HG03159 (cell line): Measurements from ENCODE around the gene MID1.

Experiments
- ATAC-seq: cut with Tn5 transposase; IDR thresholded peaks from one replicate; pipeline ENCODE4 v1.9.1; 2021; ENCODE audit warnings: mild to moderate bottlenecking, moderate library complexity; ENCODE audit not compliant: unreplicated experiment

The MID1 gene, protein sequence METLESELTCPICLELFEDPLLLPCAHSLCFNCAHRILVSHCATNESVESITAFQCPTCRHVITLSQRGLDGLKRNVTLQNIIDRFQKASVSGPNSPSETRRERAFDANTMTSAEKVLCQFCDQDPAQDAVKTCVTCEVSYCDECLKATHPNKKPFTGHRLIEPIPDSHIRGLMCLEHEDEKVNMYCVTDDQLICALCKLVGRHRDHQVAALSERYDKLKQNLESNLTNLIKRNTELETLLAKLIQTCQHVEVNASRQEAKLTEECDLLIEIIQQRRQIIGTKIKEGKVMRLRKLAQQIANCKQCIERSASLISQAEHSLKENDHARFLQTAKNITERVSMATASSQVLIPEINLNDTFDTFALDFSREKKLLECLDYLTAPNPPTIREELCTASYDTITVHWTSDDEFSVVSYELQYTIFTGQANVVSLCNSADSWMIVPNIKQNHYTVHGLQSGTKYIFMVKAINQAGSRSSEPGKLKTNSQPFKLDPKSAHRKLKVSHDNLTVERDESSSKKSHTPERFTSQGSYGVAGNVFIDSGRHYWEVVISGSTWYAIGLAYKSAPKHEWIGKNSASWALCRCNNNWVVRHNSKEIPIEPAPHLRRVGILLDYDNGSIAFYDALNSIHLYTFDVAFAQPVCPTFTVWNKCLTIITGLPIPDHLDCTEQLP

DNA sequence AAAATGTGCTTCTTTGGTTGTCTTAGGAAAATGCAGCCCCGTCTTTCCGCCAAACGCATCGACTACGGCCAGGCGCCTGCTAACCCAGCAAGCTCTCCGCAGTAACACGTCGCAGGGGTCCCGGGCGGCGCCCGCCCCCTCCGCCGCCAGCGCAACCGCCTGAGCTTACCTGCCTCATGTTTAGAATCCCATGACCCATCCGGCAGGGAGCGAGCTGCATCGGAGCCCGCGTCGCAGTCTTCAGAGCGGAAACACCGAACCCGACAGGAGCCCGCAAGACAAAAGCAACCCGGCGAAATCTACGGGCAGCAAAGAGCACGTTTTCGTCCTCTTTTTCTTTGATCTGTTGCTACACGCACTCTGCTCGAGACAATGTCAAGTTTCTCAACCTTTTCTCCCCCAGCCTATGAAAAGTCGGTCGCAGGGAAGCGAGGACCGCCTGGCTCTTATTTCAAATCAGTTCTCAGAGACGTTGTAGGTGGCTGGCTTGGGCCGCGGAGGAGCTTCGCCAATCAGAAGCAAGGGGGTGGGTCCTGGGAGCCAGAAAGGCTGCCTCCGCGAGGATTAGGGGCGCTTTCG, at the start of gene MID1:
Gene MID1 (minus strand): TSS at position 465 of the 579 bp plus-strand sequence. CDS start 53,038 bp downstream, outside the sequence.
- ATAC-seq = no peak

DNA sequence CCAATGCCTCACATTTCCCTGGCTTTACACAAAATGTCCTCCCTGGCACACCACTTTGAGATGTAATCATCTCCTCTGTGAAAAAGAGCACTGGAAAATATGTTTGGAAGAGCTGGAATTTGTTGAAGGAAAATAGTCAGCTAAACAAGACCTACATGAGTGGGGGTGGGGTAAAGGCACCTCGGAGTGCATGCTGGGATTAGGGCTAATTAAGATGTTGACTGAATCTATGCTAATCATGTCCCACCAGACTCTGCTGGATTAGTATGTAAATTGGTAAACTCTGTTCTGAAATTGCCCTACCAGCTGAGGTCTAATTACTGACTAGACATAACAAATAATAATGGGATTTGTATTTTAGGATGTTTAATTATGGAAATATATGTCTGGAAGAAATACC, 46.8 kb upstream of the MID1 start:
- no peak for ATAC-seq

DNA sequence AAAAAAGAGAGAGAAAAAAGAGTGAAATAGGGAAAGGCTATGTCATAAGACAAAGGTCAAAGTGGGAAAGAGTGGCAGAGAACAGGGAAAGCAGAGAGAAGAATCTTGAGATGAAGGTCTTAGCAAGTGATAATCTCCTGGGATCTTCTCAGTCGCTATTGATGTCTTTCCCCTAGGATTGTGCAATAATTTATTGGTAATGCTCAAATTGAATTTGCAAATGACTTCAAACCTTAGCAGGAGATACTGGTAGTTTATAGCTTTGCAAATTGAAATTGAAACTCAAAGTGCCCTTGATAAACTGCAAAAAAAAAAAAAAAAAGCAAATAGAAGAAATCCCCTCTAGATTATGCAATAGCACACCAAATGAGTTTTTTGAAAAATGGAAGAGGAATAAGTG, 45.7 kb upstream of the MID1 start:
- ATAC-seq = no peak

DNA sequence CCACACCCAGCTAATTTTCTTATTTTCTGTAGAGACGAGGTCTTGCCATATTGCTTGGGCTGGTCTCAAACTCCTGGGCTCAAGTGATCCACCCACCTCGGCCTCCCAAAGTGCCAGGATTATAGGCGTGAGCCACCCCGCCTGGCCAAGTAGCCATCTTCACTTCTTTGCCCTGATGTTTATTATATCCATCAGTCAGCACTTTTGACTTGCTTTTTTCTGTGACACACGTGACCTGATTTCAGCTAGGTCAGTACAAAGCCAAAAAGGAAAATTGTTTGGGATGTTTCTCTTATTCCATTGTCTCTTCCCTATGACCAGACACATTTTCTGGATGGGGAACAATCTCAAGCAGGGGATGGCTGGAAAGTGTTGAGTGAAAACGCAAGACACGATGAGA, 45.3 kb upstream of the MID1 start:
- no peak for ATAC-seq

DNA sequence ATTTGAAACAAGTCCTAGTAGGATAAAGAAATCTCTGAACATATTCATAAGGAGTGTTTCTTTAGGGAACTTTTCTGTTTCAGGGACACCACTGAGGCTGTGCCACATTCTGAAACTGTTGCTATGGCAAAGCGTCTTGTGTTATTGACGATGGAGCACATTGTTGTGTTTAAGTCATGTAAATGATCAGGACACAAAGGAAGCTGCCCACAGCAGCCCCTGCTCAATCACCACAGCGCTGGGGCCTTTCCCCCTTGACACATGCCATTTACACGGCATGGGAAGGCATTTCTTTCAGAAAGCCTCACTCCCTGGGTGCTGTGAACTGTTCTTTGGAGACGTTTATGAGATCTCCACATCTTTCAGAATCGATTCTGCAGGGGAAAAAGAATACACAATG, 39.8 kb upstream of the MID1 start:
- no peak for ATAC-seq

DNA sequence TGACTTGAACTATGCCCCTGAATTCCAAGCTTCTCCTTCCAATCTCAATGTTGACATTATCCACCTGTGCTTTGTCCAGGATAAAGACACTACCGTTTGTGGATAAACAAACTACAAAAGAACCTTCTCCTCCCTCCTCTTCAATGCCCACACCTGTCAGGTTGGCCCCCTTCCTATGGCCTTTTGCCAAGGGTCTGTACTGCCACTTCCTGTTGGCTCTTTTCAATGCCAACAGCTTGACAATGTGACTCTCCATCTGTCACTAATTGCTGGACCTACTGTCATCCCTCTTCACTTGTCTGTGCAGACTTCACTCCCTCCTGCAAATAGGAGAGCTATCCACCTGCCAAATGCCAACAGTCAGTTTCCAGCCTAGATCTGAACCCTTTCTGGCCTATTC, 35.8 kb upstream of the MID1 start:
- ATAC-seq = no peak

DNA sequence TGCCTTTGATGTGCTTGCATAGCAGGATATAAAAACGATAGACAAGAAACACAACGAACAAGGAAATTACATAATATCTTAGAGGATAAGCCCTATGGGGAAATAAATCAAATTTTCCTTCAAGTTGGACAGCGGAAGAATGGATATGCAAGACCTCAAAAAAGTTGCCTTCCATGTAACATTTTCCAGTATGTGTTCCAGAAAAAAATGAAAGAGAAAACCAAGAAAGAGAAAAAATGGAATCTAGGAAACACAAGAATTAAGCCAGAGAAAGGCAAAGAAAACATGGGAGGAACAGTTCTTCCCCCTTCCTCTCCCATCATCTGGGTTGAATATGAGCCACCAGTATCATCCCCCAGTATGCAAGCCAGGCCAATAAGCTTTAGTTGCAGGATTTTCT, 34.6 kb upstream of the MID1 start:
- no peak for ATAC-seq

DNA sequence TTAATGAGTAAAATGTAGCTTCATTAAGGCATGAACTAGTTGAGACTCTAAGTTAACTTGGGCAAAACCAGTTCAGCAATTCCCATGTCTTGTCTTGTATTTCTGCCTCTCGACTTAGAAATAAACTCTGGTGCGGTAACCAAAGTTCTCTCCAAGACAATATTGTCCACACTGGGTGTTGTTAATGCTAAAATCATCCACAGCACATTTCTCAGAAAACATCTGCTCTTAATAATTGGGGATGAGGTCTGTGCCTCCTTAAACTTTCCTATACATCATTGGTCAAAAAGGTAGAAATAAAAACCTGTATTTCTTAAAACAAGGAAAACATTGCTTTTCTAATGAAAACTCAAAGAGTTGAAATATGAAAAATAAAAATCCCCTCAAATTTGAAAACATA, 32.9 kb upstream of the MID1 start:
- no peak for ATAC-seq

DNA sequence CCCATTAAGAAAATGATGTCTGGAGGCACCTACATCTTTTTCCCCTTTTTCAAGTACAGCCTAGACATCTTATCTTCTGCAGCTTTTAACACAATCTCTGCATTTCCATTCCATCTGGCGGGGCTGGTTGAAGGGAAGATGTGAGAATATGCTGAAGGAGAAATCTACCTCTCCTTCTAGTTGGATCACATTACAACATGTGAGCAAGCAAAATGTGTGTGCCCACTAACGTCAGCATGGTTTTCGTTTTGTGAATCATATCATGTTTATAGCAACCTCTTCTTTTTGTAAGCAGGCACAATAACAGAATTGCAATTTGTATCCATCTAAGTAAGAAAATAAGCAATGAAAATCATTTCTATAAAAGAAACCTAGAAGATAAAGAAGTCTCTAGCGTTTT, 28.9 kb upstream of the MID1 start:
- ATAC-seq = no peak

DNA sequence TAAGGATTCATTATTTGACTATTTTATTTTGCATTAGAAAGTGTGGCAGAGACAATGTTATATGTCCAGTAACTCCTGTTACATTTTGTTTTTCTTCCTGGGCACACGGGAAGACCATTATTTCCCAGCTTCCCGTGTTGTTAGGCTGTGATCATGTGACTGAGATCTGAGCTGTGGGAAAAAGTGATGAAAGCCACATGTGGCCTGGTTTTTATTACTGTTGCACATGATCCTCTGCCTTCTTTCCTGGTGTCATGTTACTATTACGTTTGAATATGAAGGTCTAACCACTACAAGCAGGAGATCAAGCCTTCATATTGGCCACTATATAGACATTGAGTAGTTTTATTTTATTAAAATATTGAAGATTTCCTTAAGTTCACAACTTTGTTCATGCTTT, 28.2 kb upstream of the MID1 start:
- ATAC-seq = no peak

DNA sequence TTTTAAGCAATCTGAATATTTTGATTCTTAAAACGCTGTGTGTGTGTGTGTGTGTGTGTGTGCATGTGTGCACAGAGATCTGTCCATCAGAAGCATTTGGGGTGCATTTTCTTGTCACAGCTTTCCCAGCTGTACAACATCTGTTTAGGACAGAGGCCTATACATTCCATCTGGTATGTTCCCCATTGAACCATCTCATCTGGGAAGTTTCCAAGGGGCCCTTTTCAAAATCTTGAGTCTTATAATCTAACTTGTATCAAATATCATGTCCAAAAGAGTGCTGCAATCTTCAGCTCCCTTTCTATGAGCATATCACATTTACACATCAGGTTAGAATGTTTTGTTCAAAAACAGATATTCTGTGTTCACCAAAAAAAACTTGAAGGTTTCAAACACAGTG, 16.5 kb upstream of the MID1 start:
- ATAC-seq = no peak

DNA sequence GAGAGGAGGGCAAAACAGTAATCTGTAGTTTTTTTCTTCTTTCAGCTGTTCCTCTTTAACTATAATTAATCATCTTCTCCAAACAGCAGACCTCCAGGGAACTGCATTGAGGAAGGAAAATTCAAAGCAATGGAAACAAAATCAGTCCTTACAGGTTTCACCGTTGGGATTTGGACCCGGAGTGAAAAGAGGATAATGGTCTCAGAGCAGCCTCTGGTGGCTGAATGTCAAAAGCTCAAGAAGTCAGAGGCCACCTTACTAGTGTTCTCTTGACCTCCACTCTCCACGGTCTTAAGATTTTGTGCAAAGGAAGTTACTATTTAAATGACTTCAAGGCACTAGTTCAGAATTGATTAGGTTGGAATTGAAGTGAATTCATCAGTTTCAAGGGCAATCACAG, 16.0 kb upstream of the MID1 start:
- ATAC-seq = no peak

DNA sequence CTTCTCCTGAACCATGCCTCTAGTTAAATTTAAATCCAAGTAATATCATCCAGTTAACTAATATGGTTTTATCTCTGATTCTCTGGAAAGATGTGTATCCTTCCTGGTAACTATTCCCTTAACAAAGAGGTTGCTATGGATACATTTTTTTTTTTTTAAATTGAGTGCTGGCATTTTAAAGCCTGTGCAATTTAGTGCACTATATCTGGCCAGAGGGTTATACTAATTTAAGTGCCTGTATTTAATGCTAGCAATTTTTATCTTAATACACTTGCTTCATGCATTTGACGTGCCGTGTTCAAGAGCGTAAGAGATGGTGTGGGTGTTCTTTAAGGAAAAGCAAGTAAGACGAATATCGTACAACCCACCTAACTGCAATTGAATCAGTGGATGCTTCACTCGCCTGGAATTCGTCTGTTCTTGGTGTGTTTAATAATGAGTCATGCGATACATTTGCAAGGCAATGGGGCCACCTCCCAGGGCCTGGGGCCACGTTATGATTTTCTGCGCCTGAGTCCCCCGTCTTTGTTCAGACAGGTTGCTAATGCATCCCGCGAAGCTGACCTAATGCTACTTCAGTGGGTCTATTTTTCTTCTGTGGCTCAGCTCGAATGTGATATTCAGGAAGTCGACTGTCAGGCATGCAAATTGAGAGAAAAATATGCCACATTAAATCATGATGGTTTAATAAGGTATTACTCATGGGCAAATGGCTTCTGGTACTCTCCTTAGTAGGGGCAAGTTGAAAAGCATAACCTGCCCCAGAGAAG, 14.2 kb upstream of the MID1 start:
- no peak for ATAC-seq

DNA sequence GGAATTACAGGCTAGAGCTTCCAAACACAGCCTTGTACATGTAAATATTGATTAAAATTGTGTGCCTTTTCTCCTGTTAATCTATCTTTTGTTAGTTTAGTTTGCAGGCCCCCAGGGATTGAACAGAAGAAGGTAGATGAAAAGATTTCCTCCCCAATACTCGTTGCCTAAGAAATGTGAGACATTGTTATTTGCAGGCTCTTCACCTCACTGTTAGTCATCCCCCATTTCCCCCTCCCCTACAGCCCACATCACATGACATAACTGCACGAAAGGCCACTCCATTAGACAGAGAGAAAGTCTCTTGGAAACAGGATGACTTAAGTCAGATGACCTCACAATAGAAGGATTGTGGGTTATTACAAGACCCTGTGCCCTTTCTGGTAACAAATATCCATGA, 13.3 kb upstream of the MID1 start:
- no peak for ATAC-seq

DNA sequence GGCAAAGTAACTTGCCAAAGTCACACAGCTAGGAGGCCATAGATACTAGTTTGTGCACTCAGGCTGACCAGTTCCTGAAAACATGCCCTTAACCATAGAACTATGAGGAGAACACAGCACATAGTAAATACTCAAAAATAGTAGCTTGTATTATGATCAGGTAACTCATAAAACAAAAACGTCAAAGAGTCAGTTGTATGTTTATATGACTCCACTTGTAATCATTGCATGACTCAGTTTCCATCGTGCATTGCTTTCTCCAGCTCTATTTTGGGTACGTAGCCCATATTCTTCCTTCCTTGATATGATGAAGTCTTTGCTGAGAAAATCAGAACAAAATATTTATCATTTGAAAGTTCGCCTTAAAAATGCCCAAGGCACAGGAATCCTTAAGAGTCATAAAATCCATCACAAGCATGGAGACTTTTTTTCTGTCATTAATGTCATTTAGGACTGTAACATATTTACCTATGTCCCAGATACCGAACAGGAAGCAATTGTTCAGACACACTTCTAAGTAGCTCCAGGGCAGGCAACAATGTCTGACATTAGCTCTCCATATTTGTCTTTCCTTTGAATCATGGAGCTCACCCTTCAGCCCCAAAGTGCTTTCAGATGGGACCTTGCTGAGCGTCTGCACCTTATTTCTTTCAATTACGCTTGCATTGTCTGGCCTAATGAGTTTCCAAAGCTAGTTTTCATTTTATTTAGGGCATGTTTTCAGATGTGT, 11.2 kb upstream of the MID1 start:
- ATAC-seq = no peak

DNA sequence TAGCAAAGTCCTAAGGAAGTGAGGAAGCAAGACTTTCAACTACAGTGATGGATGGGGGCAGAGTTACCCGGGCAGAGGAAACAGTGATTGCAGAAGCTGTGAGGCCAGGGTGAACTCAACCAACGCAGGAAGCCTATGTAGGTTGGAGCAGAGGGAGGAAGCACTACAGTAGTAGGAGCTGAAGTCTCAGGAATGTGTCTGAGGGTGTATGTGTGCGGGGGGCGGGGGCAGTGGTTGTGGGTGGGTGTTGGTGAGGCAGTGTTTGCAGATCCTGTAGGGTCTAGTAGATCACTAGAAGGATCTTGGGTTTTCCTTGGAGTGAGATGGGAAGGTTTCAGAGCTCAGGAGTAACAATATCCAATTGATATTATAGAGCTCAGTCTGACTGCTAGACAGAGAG, 9.9 kb upstream of the MID1 start:
- ATAC-seq = no peak

DNA sequence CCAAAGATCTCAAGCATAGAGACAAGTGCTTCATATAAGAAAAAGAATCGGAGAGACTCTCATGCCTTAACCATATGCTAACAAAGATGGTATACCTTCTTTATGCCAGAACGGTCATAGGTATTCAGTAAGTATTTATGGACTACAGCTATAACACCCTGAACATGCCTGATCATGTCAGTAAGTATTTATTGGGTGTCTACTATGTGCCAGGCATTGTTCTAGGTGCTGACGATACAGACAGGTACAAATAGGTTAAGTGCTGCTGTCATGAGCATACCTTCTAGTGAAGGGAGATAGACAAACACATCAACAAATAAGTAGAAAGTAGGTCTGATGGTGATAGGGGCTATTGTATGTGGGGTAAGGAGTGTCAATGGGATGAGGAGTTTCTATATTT, 9.5 kb upstream of the MID1 start:
- no peak for ATAC-seq

DNA sequence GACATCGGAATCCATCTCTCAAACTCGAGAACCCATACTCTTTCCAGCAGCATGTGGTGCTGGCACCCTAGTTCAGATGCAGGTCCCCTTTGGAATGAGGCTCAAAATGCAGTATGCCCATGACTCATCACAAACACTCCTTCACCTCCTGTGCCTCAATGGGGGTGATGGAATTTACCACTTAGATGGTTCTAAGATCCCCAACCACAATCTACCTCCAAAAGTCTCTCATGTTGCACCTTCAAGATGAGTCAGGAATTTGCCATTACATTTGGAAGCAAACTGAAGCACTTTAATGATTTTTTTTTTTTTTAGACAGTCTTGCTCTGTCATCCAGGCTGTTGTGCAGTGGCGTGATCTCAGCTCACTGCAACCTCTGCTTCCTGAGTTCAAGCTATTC, 8.5 kb upstream of the MID1 start:
- ATAC-seq = no peak

DNA sequence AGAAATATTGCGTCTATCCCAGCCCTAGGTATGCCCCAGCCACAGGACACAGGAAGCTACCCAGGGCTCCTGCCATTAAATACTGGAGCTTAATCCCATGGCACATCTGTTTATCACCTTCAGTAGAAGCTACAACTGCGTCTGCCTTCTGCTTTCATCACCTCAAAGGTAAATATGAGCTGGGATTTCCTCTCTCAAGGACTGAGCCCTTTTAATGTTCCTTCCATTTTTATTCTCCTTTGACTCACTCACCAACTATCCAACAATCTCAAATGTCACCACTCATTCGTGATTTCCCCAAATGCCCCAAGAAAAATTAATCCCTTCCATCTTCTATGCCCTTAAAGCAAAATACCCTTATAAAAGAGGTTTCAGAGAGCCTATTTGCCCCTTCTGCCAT, 1.8 kb upstream of the MID1 start:
- ATAC-seq = no peak

DNA sequence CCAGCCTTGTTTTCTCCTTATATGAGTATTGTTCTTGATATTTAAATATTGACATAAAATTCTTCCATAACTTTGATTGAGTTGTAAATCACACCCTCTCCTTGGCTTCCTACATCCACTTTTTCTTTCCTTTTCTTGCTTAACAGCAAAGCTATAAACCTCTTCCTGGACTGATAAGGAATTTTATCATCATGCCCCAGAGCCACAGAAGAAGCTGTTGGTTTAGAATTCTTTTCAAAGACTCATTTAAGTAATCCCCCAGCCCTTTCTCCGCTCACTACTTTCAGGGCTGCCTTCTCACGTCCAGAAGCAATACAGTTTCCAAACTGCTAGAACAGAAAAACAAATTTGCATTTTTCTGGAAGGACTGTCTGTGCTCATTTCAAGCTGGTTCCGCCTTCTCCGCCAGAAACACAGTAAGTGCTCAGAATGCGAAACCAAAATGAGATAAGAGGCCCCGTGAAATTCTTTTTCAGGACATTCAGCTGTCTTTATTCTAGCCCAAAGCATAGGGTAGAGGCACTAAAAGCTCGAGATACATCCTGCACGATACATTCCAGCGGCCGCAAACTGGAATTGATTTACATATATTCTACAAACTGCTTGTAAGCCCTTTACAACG, 849 bp downstream of the MID1 start:
- ATAC-seq = no peak
